CD4-positive, CD25-positive, alpha-beta regulatory T cell (primary cell): Measurements from ENCODE around the gene CD101. TPM values are rescaled to one million over a fixed set of nuclear protein-coding genes. Genes with fewer than 3 reads are reported as not detected.
"Not testable (repeated sequence)": the region's sequence is repeated elsewhere in the genome, so short reads cannot be mapped to it uniquely, and the experiment has no call there.

ENCODE experiments used
- ATAC-seq, 2 donors: fragments of 150-1000 bp; cut with Tn5 transposase; one replicate each; pipeline ENCODE4 v1.10.0; 2021; ENCODE audit warnings: low read depth in 2 of 2, moderate number of reproducible peaks in 2 of 2, moderate library complexity in 1 of 2
- DNase-seq, 3 donors: peaks; one replicate each; pipeline versions ENCODE4 v3.0.0 to v3.0.0-alpha.2; 2012 to 2022; ENCODE audit warnings: mixed read lengths in 1 of 3
- H3K27ac ChIP-seq: one replicate; pipeline ENCODE4 v1.7.0; 2013; ENCODE audit warnings: mild to moderate bottlenecking, low read length; ENCODE audit not compliant: insufficient read depth, poor library complexity, severe bottlenecking
- H3K27me3 ChIP-seq: one replicate; pipeline ENCODE4 v1.7.0; 2013; ENCODE audit warnings: low read length; ENCODE audit not compliant: control insufficient read depth, insufficient read depth
- H3K36me3 ChIP-seq: one replicate; pipeline ENCODE4 v1.7.0; 2013; ENCODE audit warnings: mild to moderate bottlenecking, low read length, moderate library complexity; ENCODE audit not compliant: control insufficient read depth, insufficient read depth
- H3K4me1 ChIP-seq: 2 replicates; pipeline ENCODE4 v1.7.0; 2013; ENCODE audit warnings: mild to moderate bottlenecking, low read length; ENCODE audit not compliant: insufficient read depth, control insufficient read depth, poor library complexity, severe bottlenecking
- H3K4me3 ChIP-seq: one replicate; pipeline ENCODE4 v1.7.0; 2013; ENCODE audit warnings: low read depth, mild to moderate bottlenecking, low read length, moderate library complexity
- H3K9me3 ChIP-seq, 2 experiments: 1 replicate in 1 of 2; 2 replicates in 1 of 2; pipeline ENCODE4 v1.7.0; 2013; ENCODE audit warnings: low read length in 2 of 2, mild to moderate bottlenecking in 1 of 2, moderate library complexity in 1 of 2; ENCODE audit not compliant: control insufficient read depth in 2 of 2
- H3K27ac Mint-ChIP-seq, 3 donors: one replicate each; pipeline ENCODE4 v1.8.0; 2020 to 2022; ENCODE audit warnings: mild to moderate bottlenecking in 3 of 3, mixed read lengths in 3 of 3, moderate library complexity in 2 of 3
- H3K27me3 Mint-ChIP-seq: one replicate; pipeline ENCODE4 v1.8.0; 2022; ENCODE audit warnings: mild to moderate bottlenecking, mixed read lengths
- H3K36me3 Mint-ChIP-seq: one replicate; pipeline ENCODE4 v1.8.0; 2020; ENCODE audit warnings: mixed read lengths
- H3K4me1 Mint-ChIP-seq, 4 donors: one replicate each; pipeline ENCODE4 v1.8.0; 2020 to 2022; ENCODE audit warnings: mixed read lengths in 4 of 4, mild to moderate bottlenecking in 1 of 4
- H3K4me3 Mint-ChIP-seq, 4 donors: one replicate each; pipeline ENCODE4 v1.8.0; 2020 to 2022; ENCODE audit warnings: mild to moderate bottlenecking in 4 of 4, mixed read lengths in 4 of 4, moderate library complexity in 3 of 4
- H3K9me3 Mint-ChIP-seq, 7 donors: one replicate each; pipeline ENCODE4 v1.8.0; 2020 to 2022; ENCODE audit warnings: mixed read lengths in 7 of 7, mild to moderate bottlenecking in 3 of 7, moderate library complexity in 2 of 7
- polyA plus RNA-seq, 4 donors: library from polyadenylated mRNA; unstranded; fragments of 300-500 nt; fragmentation: Illumina TruSeq; gene quantifications; one replicate each; pipeline ENCODE4 v1.2.3, GENCODE V29; 2021
- total RNA-seq: library from RNA; stranded (reverse); gene quantifications from one replicate; pipeline ENCODE4 v1.2.3, GENCODE V29; 2022

Gene CD101
- total and polyA plus RNA-seq, 5 donors from 2014 or later = 4.3 to 38.9 (median 14.9) TPM

- not testable (repeated sequence) for H3K36me3 ChIP-seq, H3K27me3 Mint-ChIP-seq, H3K36me3 Mint-ChIP-seq, ATAC-seq, H3K27ac Mint-ChIP-seq, H3K4me3 Mint-ChIP-seq, H3K4me1 Mint-ChIP-seq, H3K27ac ChIP-seq, H3K9me3 Mint-ChIP-seq, DNase-seq, H3K9me3 ChIP-seq, H3K4me3 ChIP-seq, H3K27me3 ChIP-seq, H3K4me1 ChIP-seq
These were observed 21.3 kb upstream of the CD101 start for GRCh38 chr1:116980309-116980708.

DNA sequence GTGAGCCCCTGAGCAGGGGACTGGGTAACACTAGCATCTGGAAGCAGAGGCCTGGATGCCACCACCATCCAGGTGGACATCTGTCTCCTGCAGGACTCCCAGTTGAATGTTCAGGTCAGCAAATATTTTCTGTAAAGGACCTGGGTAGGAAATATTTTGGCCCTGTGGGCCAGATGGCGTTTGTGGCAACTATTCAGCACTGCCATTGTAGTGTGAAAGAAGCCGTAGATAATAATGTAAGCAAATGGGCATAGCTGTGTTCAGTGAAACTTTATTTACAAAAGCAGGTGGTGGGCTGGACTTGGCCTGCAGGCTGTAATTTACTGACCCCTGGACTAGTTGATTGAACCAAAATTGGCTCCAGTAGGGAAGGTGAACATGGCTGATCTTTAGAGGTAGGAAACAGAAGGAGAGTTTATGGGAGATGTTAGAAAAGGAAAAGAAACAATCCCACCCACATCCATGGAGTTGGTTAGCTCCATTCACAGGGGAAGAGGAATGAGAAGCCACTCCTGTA, 20.0 kb upstream of the CD101 start:
- peaks cover 6% of the 10 kb centered on the region for H3K4me1 ChIP-seq
- H3K27me3 ChIP-seq = no peaks in the 10 kb centered on the region
- no peaks in the 10 kb centered on the region for H3K36me3 Mint-ChIP-seq
- DNase-seq (no peak), ATAC-seq (no peak)
- H3K9me3 Mint-ChIP-seq = peaks cover 0 to 4% (median 0%) of the 10 kb centered on the region in 7 donors
- H3K4me3 Mint-ChIP-seq = no peak overlapping the region
- H3K9me3 ChIP-seq = no peaks in the 10 kb centered on the region
- no peaks in the 10 kb centered on the region for H3K27me3 Mint-ChIP-seq
- peak overlapping the region in 1 of 3 donors; percentile 19 for H3K27ac Mint-ChIP-seq
- H3K4me1 Mint-ChIP-seq = peaks cover 7 to 15% (median 9%) of the 10 kb centered on the region in 4 donors
- H3K36me3 ChIP-seq = no peaks in the 10 kb centered on the region
- H3K27ac ChIP-seq = no peak overlapping the region
- no peak overlapping the region for H3K4me3 ChIP-seq

- Histone ChIP-seq H3K27ac (no peak overlapping the region), H3K4me1 (peaks cover 14% of the 10 kb centered on the region), H3K27me3 (no peaks in the 10 kb centered on the region), H3K4me3 (no peak overlapping the region), H3K9me3 (no peaks in the 10 kb centered on the region), H3K36me3 (no peaks in the 10 kb centered on the region)
- peaks cover 8 to 24% (median 17%) of the 10 kb centered on the region in 4 donors for H3K4me1 Mint-ChIP-seq
- no peak for ATAC-seq
- no peaks in the 10 kb centered on the region for H3K27me3 Mint-ChIP-seq
- no peaks in the 10 kb centered on the region for H3K36me3 Mint-ChIP-seq
- no peak for DNase-seq
- peaks cover 0 to 4% (median 0%) of the 10 kb centered on the region in 7 donors for H3K9me3 Mint-ChIP-seq
- peak overlapping the region in 3 of 4 donors; percentile 28 to 49 (median 32) for H3K4me3 Mint-ChIP-seq
- H3K27ac Mint-ChIP-seq = no peak overlapping the region
These were observed 19.1 kb upstream of the CD101 start for GRCh38 chr1:116982319-116983004.

DNA sequence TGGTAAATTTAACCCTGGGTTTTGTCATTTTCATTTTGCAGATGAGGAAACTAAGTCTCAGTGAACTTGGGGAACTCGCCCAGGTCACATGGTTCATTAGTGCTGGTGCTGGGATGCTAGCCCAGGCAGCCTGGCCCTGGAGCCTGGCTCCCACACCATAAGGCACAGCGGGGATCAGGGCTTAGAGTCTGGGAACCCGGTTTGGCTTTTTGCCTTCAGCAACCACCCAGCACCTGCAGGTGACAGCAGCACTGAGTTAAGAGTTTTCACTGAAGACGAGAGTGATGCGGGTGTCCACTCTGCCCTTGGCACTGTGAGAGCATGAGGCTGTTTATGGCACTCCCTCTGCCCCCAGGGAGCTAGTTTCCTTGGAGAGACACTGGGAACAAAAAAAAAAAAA, 18.4 kb upstream of the CD101 start:
- H3K4me3 ChIP-seq = no peak overlapping the region
- H3K27ac ChIP-seq = no peak overlapping the region
- no peaks in the 10 kb centered on the region for H3K27me3 Mint-ChIP-seq
- H3K36me3 ChIP-seq = no peaks in the 10 kb centered on the region
- no peaks in the 10 kb centered on the region for H3K9me3 ChIP-seq
- H3K4me3 Mint-ChIP-seq = no peak overlapping the region
- DNase-seq (no peak), ATAC-seq (no peak)
- H3K27me3 ChIP-seq = no peaks in the 10 kb centered on the region
- H3K36me3 Mint-ChIP-seq = no peaks in the 10 kb centered on the region
- no peak overlapping the region for H3K27ac Mint-ChIP-seq
- H3K4me1 Mint-ChIP-seq = peaks cover 8 to 31% (median 19%) of the 10 kb centered on the region in 4 donors
- H3K9me3 Mint-ChIP-seq = peaks cover 0 to 4% (median 0%) of the 10 kb centered on the region in 7 donors
- H3K4me1 ChIP-seq = peaks cover 20% of the 10 kb centered on the region

DNA sequence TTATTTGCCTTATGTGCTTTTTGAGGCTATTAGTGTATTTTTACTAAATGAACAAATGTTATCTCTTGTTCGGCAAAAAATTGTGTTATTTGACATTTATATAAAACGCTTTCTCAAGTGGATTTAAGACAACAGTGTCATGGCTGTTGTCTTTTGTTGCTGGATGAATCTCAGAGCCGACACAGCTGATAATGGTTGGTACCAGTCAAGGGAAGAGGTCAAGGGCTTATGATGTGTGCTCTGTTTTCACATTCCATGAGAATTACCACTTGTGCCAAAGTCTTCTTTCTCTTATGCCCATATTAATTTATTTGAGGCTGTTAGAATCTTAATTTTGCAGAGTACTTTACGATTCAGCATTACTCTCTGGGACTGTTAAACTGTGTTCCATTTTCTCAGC, 17.9 kb upstream of the CD101 start:
- Mint-ChIP-seq H3K36me3 (no peaks in the 10 kb centered on the region), H3K4me1 (peaks cover 8 to 36% (median 21%) of the 10 kb centered on the region in 4 donors), H3K9me3 (peaks cover 0 to 4% (median 0%) of the 10 kb centered on the region in 7 donors), H3K27me3 (no peaks in the 10 kb centered on the region), H3K4me3 (no peak overlapping the region), H3K27ac (no peak overlapping the region)
- Histone ChIP-seq H3K4me1 (peaks cover 20% of the 10 kb centered on the region), H3K27ac (no peak overlapping the region), H3K4me3 (no peak overlapping the region), H3K9me3 (no peaks in the 10 kb centered on the region), H3K36me3 (no peaks in the 10 kb centered on the region), H3K27me3 (no peaks in the 10 kb centered on the region)
- DNase-seq = no peak
- no peak for ATAC-seq

DNA sequence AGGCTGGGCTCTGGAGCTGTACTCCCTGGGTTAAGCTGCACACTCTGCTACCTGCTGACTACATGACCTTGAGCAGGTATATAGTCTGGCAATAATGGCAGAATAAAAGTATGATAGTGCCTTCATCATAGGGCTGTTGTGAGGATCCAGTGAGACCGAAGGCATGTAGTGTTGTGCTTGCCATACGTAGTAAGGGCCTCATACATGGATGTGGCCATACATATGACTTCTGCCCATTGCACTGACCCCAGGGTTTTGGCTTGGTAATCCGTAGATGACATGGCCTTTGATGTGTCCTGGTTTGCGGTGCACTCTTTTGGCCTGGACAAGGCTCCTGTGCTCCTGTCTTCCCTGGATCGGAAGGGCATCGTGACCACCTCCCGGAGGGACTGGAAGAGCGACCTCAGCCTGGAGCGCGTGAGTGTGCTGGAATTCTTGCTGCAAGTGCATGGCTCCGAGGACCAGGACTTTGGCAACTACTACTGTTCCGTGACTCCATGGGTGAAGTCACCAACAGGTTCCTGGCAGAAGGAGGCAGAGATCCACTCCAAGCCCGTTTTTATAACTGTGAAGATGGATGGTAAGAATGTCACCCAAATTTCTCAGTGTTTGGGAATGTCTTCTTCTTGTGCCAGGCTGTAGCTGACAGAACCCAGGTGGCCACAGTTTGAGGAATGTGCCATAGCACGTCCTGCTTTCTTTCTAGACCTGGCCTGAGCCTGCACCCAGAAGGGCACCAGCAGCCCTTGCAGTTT, 17.0 kb upstream of the CD101 start:
- Mint-ChIP-seq H3K4me1 (peaks cover 8 to 37% (median 21%) of the 10 kb centered on the region in 4 donors), H3K9me3 (peaks cover 0 to 4% (median 0%) of the 10 kb centered on the region in 7 donors), H3K27ac (peak overlapping the region in 1 of 3 donors; percentile 37), H3K27me3 (no peaks in the 10 kb centered on the region), H3K4me3 (no peak overlapping the region), H3K36me3 (no peaks in the 10 kb centered on the region)
- H3K4me3 ChIP-seq = no peak overlapping the region
- H3K4me1 ChIP-seq = peaks cover 20% of the 10 kb centered on the region
- H3K9me3 ChIP-seq = no peaks in the 10 kb centered on the region
- no peak overlapping the region for H3K27ac ChIP-seq
- no peak for ATAC-seq
- no peaks in the 10 kb centered on the region for H3K27me3 ChIP-seq
- no peak for DNase-seq
- H3K36me3 ChIP-seq = no peaks in the 10 kb centered on the region

DNA sequence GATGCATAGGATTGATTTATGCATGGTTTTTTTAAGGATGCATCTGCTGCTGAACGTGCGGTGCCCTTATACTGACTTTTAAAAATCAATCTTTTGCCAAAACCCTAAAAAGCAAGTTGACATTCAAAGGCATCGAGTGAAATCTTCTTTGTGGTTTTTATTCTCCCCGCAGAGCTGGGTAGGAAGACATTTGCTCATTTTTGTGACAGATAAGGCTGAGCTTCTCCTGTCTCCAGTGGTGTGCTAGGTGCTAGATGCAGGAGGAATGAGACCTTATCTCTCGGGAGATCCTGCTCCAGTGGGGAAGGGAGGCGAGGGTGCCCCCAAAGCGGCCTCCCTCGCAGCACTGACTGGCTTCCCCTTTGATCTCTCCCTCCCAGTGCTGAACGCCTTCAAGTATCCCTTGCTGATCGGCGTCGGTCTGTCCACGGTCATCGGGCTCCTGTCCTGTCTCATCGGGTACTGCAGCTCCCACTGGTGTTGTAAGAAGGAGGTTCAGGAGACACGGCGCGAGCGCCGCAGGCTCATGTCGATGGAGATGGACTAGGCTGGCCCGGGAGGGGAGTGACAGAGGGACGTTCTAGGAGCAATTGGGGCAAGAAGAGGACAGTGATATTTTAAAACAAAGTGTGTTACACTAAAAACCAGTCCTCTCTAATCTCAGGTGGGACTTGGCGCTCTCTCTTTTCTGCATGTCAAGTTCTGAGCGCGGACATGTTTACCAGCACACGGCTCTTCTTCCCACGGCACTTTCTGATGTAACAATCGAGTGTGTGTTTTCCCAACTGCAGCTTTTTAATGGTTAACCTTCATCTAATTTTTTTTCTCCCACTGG, 14.9 kb upstream of the CD101 start:
- peaks cover 11 to 42% (median 24%) of the 10 kb centered on the region in 4 donors for H3K4me1 Mint-ChIP-seq
- ATAC-seq (peak; percentile 40 to 44), DNase-seq (peak in 1 of 3 donors; percentile 17)
- no peaks in the 10 kb centered on the region for H3K9me3 Mint-ChIP-seq
- Histone ChIP-seq H3K4me1 (peaks cover 25% of the 10 kb centered on the region), H3K27me3 (no peaks in the 10 kb centered on the region), H3K9me3 (no peaks in the 10 kb centered on the region), H3K27ac (peak overlapping the region; percentile 75), H3K36me3 (no peaks in the 10 kb centered on the region), H3K4me3 (peak overlapping the region; percentile 86)
- H3K27ac Mint-ChIP-seq = peak overlapping the region; percentile 92 to 99 (median 96)
- H3K27me3 Mint-ChIP-seq = no peaks in the 10 kb centered on the region
- peak overlapping the region; percentile 80 to 87 (median 82) for H3K4me3 Mint-ChIP-seq
- no peaks in the 10 kb centered on the region for H3K36me3 Mint-ChIP-seq
